Transverse colon (tissue), 4 donors: ENCODE data around the gene HPD. TPM values are rescaled to one million over a fixed set of nuclear protein-coding genes. Genes with fewer than 3 reads are reported as not detected.
"Not testable (repeated sequence)": the region's sequence is repeated elsewhere in the genome, so short reads cannot be mapped to it uniquely, and the experiment has no call there.

Source experiments
- DNase-seq: peaks from one replicate; pipeline ENCODE4 v3.0.0-alpha.2; 2019
- H3K27ac ChIP-seq, 4 donors: fragments of 200-600 bp; sonication (generic); 2 replicates each; pipeline ENCODE4 v1.5.1; 2016 to 2018; ENCODE audit warnings: inconsistent platforms in 4 of 4
- H3K27me3 ChIP-seq: fragments of 200-600 bp; sonication (generic); 2 replicates; pipeline ENCODE4 v1.5.1; 2017; ENCODE audit warnings: inconsistent platforms
- H3K36me3 ChIP-seq, 4 donors: fragments of 200-600 bp; sonication (generic); 2 replicates each; pipeline ENCODE4 v1.5.1; 2017 to 2019; ENCODE audit warnings: inconsistent platforms in 4 of 4
- H3K4me1 ChIP-seq, 4 donors: fragments of 200-600 bp; sonication (generic); 2 replicates each; pipeline ENCODE4 v1.5.1; 2017 to 2020; ENCODE audit warnings: inconsistent platforms in 4 of 4
- H3K4me3 ChIP-seq, 4 donors: fragments of 200-600 bp; sonication (generic); 1 replicate in 1 of 4; 2 replicates in 3 of 4; pipeline versions ENCODE4 v1.5.1 to v1.6.1; 2017 to 2019; ENCODE audit warnings: inconsistent platforms in 4 of 4
- H3K9me3 ChIP-seq, 2 donors: fragments of 200-600 bp; sonication (generic); 2 replicates each; pipeline ENCODE4 v1.5.1; 2017 to 2019; ENCODE audit warnings: inconsistent platforms in 2 of 2
- CTCF ChIP-seq, 5 experiments: fragments of 200-600 bp in 3 of 5; fragments of 450-650 bp in 2 of 5; sonication (generic) in 3 of 5; IDR thresholded peaks; 1 replicate in 2 of 5; 2 replicates in 3 of 5; pipeline ENCODE4 v1.5.1; 2016 to 2017; ENCODE audit warnings: antibody characterized with exemption in 5 of 5, inconsistent platforms in 3 of 5, mild to moderate bottlenecking in 2 of 5, moderate library complexity in 1 of 5
- EP300 ChIP-seq: sonication (generic); formaldehyde crosslinking; IDR thresholded peaks from one replicate; pipeline ENCODE4 v1.6.1; 2017; ENCODE audit warnings: antibody characterized with exemption, low read depth
- POLR2A ChIP-seq: fragments of 450-650 bp; IDR thresholded peaks from one replicate; pipeline ENCODE4 v1.6.1; 2016; ENCODE audit warnings: antibody characterized with exemption, mild to moderate bottlenecking, moderate library complexity
- POLR2AphosphoS5 ChIP-seq, 3 donors: sonication (generic); formaldehyde crosslinking; IDR thresholded peaks; one replicate each; pipeline ENCODE4 v1.6.1; 2016; ENCODE audit warnings: antibody characterized with exemption in 3 of 3
- WGBS, 2 donors: methylation state at CpG; one replicate each; pipeline ENCODE4 v1.1.5; 2018; ENCODE audit warnings: low coverage in 1 of 2; 5-methylcytosine and 5-hydroxymethylcytosine counted together
- in situ Hi-C, 4 donors: fragments of 200-750 bp; cut with MboI; loops; one replicate each; pipeline versions ENCODE4 v1.15.0 to v1.15.1; 2017; ENCODE audit warnings: low sequenced_read_pairs in 3 of 4, low pct_ligation_motif_present in 1 of 4, low pct_unique_long_range_greater_than_20kb in 1 of 4
- intact Hi-C: fragments of 100-400 bp; cut with DNase I; formaldehyde crosslinking; loops from one replicate; pipeline ENCODE4 v1.15.1; 2023; ENCODE audit warnings: low total_unique reads
- total RNA-seq, 4 donors: library from RNA; depleted of rRNA; stranded (reverse); fragments of >200 nt; gene quantifications; one replicate each; pipeline ENCODE4 v1.1.0, GENCODE V29; 2016

HPD gene
- total RNA-seq, 4 donors from 2014 or later, result 0.41 TPM; not detected in 3

GRCh38 chr12:121889274-121889624 is 30.6 kb upstream of the HPD start:
- TF ChIP-seq CTCF (IDR thresholded peaks at IDR 0.05), result no peak
- in situ Hi-C loops (loop anchor here in 2 of 4 donors (10.0 kb wide), 2 partner anchors 94 to 194 kb away; partner anchors contain the start of gene RHOF (in 1 of the 2)), intact Hi-C loops (loop anchor here (2.0 kb wide), 1 partner anchor 94 kb away; no protein-coding TSS in a partner anchor)
- WGBS, 2 donors, result 0 to 4% methylated on average over 3 to 7 of the region's 7 CpGs
- Histone ChIP-seq H3K36me3 (no peaks in the 10 kb centered on the region), H3K27ac (peak overlapping the region; percentile 97 to 99 (median 98)), H3K4me3 (peak overlapping the region; percentile 67 to 87 (median 84)), H3K9me3 (no peaks in the 10 kb centered on the region), H3K4me1 (peaks cover 21 to 51% (median 28%) of the 10 kb centered on the region in 4 donors), H3K27me3 (no peaks in the 10 kb centered on the region)
- DNase-seq, result no peak

GRCh38 chr12:121888478-121889273 is 30.0 kb upstream of the HPD start, which contains the start of gene PSMD9:
Gene PSMD9 (plus strand): TSS chr12:121888790. CDS start chr12:121888857, 67 bp downstream.
- peak; percentile 77 to 93 (median 88) for TF ChIP-seq POLR2AphosphoS5 (IDR thresholded peaks at IDR 0.05)
- peak; percentile 86 for TF ChIP-seq POLR2A
- no peak for TF ChIP-seq EP300
- TF ChIP-seq CTCF (IDR thresholded peaks at IDR 0.05), result peak; percentile 48 to 66 (median 62)
- peak; percentile 99 for DNase-seq
- WGBS, 2 donors, result 0% methylated on average over 4 to 66 of the region's 67 CpGs
- Histone ChIP-seq H3K4me3 (peak within 1 kb of the TSS; percentile 67 to 87 (median 84)), H3K27ac (peak within 1 kb of the TSS; percentile 97 to 99 (median 98)), H3K9me3 (no peaks in the 10 kb centered on the region), H3K27me3 (no peaks in the 10 kb centered on the region), H3K4me1 (peaks cover 20 to 45% (median 24%) of the 10 kb centered on the region in 4 donors), H3K36me3 (no peaks in the 10 kb centered on the region)
- intact Hi-C loops (loop anchor here (2.0 kb wide), 1 partner anchor 94 kb away; no protein-coding TSS in a partner anchor), in situ Hi-C loops (loop anchor here in 2 of 4 donors (10.0 kb wide), 2 partner anchors 94 to 194 kb away; partner anchors contain the start of gene RHOF (in 1 of the 2))

- Histone ChIP-seq H3K4me1 (peaks cover 18 to 39% (median 21%) of the 10 kb centered on the region in 4 donors), H3K36me3 (no peaks in the 10 kb centered on the region), H3K27me3 (no peaks in the 10 kb centered on the region), H3K4me3 (peak overlapping the region; percentile 27 to 87 (median 74)), H3K27ac (peak overlapping the region; percentile 97 to 99 (median 98)), H3K9me3 (no peaks in the 10 kb centered on the region)
- TF ChIP-seq CTCF (IDR thresholded peaks at IDR 0.05), result peak in 1 of 5 experiments; percentile 24
- TF ChIP-seq POLR2A, result no peak
- WGBS, 2 donors, result 52 to 67% methylated on average over 3 to 6 of the region's 6 CpGs
- intact Hi-C loops, result loop anchor here (2.0 kb wide), 1 partner anchor 93 kb away; no protein-coding TSS in a partner anchor
- in situ Hi-C loops, result loop anchor here in 2 of 4 donors (10.0 kb wide), 2 partner anchors 93 to 193 kb away; partner anchors contain the start of gene RHOF (in 1 of the 2)
- DNase-seq, result no peak
Measured at GRCh38 chr12:121888083-121888477, 29.4 kb upstream of the HPD start.

- H3K27ac ChIP-seq, H3K9me3 ChIP-seq, intact Hi-C loops, H3K27me3 ChIP-seq, H3K4me3 ChIP-seq, H3K36me3 ChIP-seq, DNase-seq: not testable (repeated sequence)
- peaks cover 9 to 15% (median 13%) of the 10 kb centered on the region in 4 donors for H3K4me1 ChIP-seq
- WGBS, 2 donors, result 86% methylated on average over 2 to 11 of the region's 11 CpGs
- in situ Hi-C loops, result loop anchor here in 2 of 4 donors (10.0 kb wide), 2 partner anchors 90 to 190 kb away; partner anchors contain the start of gene RHOF (in 1 of the 2)
Measured at GRCh38 chr12:121885129-121885528, 26.5 kb upstream of the HPD start.
